ENCODE data around the gene A2ML1.

DNA sequence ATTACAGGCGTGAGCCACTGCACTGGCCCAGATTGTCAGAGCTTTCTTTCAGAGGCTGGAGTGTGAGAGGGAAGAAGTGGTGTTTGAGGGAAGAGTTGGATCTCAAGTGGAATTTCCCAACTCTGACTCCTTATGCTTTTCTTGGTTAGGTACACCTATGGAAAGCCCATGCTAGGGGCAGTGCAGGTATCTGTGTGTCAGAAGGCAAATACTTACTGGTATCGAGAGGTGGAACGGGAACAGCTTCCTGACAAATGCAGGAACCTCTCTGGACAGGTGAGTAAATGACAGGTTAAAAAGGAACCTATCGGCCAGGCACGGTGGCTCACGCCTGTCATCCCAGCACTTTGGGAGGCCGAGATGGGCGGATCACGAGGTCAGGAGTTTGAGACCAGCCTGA lies 14.9 kb downstream of the A2ML1 start:
- TF ChIP-seq POLR2A (IDR thresholded peaks at IDR 0.05; ENCODE audit: low read depth, low read length) (no peak), POLR2AphosphoS5 (IDR thresholded peaks at IDR 0.05; ENCODE audit: insufficient read depth, low read depth, low read length) (no peak)
- TF ChIP-seq, protein P1, sequence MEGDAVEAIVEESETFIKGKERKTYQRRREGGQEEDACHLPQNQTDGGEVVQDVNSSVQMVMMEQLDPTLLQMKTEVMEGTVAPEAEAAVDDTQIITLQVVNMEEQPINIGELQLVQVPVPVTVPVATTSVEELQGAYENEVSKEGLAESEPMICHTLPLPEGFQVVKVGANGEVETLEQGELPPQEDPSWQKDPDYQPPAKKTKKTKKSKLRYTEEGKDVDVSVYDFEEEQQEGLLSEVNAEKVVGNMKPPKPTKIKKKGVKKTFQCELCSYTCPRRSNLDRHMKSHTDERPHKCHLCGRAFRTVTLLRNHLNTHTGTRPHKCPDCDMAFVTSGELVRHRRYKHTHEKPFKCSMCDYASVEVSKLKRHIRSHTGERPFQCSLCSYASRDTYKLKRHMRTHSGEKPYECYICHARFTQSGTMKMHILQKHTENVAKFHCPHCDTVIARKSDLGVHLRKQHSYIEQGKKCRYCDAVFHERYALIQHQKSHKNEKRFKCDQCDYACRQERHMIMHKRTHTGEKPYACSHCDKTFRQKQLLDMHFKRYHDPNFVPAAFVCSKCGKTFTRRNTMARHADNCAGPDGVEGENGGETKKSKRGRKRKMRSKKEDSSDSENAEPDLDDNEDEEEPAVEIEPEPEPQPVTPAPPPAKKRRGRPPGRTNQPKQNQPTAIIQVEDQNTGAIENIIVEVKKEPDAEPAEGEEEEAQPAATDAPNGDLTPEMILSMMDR (IDR thresholded peaks at IDR 0.05; ENCODE audit: extremely low read depth in 1 of 2, insufficient read depth in 1 of 2, low read depth in 1 of 2, low read length in 2 of 2): no peak

Data from endothelial cell of umbilical vein (primary cell).